HG03103 (cell line): ENCODE data around the gene SLC16A7.
A peak's percentile ranks its signal among the peaks of the same experiment; 100 is the strongest.
"Not testable (repeated sequence)": the region's sequence is repeated elsewhere in the genome, so short reads cannot be mapped to it uniquely, and the experiment has no call there.

Experiments
- ATAC-seq: cut with Tn5 transposase; IDR thresholded peaks from one replicate; pipeline ENCODE4 v1.9.1; 2021; ENCODE audit warnings: low read depth; ENCODE audit not compliant: unreplicated experiment

SLC16A7 gene

DNA sequence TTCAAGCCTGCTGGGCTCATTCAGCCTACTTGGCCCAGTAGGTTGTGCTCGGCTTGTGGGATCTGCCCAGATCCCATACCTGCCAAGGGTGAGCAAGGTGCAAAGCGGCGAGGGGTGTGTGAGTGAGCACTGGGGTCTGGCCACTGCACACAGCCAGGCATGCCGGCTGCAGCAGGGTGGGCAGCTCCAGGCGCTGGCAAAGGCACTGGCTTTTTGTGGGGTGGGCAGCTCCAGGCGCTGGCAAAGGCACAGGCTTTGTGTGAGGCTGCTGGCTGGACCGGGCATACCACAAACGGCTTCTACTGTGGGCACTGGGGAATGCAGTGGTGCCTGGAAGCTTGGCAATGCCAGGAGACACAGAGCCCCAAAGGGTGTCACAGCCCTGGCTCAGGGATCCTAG lies 137.4 kb downstream of the SLC16A7 start:
- no peak for ATAC-seq

DNA sequence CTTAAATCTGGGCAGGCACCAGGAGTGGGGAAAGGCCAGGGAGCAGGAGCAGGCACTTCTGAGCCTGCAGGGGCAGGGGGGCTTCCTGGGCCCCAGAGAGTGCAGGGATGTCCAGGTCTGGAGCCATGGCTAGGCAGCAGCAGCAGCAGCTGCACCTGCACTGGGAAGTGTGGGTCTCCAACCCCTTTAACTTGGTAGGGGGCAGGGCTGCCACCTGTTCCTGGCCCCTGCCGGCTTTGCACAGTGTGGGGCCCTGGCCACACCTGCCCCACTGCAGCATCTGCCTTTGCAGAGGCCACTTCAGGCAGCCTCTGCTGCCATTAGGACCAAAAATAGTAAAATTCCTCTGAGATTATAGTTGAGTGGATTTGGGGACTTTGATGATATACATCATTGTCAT lies 138.5 kb downstream of the SLC16A7 start:
- no peak for ATAC-seq

DNA sequence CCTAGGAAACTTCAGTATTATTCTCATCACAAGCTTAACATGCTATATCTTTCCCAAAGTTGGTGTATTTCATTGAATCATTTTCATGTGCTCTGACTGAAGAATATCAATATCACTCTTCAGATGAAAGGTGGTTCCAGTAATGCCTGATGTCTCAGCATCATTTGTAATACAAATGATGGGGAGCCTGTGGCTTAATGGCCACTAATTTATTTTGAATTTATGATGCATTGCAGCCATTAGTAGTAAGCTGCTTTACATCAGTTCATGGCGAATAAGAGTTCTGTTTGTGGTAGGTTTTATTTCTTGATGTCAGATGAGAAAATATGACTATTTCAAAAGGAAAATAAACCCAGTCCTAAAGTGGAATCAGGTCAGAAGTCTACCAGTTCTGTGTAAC lies 139.4 kb downstream of the SLC16A7 start:
- no peak for ATAC-seq

DNA sequence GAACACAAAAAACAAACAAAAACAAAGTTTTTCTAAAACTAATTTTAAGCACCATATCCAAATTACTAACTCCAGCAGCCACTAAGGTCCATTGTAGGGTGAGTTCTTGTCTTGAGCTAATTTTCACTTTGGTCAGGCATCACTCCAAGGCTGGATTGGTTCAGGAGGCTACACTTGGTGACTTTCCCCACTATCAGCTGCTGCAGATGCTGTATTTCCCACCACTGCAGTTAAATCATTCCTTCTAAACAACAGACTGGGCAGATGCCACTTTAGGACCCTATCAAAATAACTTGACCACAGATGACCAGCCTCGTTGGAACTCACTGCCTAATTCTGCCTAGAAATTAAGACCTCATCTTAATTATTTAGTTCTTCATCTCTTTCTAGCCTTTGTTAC lies 140.5 kb downstream of the SLC16A7 start:
- ATAC-seq, result no peak

DNA sequence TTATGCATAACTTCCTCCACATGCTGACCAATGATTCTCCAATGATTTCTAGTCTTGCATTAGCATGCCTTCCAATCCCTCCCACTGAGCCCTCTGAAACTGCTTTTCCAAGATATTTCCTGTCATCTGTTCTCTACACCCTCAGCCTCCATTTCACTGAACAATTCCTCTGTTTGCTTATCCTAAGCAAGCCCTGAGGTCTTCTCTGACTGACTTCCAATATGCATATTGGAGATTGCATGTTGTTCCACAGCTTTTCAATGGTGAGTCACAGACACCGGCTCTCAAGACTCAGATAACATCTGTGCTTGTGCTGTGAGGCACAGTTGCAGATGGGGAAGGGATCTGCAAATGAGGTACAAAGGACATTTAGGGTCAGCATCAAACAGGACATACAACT lies 141.0 kb downstream of the SLC16A7 start:
- ATAC-seq, result no peak

DNA sequence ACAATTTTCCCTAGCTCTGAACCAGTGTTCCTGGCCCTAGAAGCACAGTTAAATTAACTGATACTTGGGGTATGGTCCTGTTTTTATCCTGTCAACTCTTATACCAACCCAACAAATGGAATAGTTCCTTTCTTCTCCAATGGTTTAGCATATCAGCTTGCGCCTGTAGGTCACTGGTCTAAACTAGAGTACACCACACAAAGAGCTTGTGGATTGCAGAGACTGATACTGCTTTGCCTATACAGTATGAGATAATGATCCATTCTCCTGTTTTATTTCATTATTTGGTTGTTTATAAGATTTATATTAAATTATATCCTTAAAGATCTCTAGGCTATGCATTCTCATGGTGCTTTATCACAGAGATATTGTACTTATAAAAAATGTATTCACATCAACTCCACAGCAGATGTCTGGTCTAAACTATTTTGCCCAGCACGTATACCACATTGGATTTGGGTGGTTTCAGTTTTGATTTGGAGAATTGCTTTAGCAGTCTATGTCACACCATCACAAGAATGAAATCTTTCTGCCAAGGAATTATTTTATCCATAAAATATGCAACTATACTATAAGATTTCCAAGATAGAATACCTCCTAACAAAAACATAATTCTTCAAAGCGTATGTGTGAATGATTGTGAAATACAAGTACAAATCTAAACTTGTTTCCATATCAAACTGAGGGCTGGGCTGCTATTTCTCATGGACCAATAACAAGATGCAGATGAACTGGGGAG lies 142.1 kb downstream of the SLC16A7 start:
- no peak for ATAC-seq

DNA sequence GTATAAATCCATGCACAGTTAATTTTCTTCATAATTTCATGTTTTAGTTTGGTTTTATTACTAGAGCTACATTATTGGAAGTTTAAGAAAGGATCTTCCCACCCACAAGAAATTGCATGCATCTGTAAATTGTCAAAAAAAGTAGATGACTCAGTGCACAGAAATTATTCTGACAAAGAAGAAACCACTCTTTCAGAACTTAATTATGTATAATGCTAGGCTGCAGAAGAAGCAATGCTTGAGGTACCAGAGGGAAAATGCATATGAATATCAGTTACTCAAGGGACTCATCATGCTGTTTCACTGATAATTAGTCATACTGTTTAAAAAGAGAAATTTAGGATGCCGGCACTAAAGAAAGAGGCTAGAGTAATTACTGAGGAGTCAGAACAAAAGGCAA lies 147.0 kb downstream of the SLC16A7 start:
- ATAC-seq, result no peak

DNA sequence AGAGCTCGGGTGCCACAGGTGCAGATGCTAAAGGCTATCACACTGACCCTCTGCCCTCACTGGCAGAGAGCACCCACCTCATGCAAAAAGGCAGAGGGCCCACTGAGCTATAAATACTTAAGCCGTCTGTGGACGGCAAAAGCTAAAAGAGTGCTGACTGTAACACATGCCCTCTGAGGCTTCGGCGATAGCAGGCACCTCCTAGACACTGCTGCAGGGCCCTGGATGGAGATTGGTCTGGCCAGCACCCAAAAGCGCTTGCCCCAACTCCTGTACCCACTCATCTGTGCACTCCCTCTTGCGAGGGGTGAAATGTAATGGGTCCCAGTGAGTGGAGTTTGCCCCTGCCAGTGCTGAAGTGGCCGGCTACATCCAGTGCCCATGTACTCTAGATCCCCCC lies 148.7 kb downstream of the SLC16A7 start:
- no peak for ATAC-seq

DNA sequence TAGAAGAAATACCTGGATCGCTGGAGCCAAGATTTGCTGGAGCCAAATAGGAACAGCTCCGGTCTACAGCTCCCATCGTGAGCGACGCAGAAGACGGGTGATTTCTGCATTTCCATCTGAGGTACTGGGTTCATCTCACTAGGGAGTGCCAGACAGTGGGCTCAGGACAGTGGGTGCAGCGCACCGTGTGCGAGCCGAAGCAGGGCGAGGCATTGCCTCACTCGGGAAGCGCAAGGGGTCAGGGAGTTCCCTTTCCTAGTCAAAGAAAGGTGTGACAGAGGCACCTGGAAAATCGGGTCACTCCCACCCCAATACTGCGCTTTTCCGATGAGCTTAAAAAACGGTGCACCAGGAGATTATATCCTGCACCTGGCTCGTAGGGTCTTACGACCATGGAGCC lies 155.3 kb downstream of the SLC16A7 start:
- not testable (repeated sequence) for ATAC-seq

DNA sequence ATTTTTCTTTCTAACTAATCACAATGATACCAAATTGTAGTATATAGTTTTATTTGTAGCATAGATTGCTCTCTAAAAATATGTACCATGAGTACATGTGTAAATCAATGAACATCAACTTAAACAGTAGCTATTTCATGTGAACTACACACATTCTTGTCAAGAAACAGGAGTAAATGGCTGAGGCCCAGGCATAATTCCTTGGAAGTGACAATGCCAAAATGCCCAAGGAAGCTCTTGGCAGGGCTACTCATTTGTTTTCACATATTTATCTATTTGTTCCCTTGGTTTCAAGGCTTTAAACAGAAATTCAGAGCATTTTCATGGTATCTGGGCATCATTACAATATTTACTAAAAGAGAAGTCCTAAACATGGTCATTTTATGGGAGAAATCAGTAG lies 165.7 kb downstream of the SLC16A7 start:
- ATAC-seq, result no peak

DNA sequence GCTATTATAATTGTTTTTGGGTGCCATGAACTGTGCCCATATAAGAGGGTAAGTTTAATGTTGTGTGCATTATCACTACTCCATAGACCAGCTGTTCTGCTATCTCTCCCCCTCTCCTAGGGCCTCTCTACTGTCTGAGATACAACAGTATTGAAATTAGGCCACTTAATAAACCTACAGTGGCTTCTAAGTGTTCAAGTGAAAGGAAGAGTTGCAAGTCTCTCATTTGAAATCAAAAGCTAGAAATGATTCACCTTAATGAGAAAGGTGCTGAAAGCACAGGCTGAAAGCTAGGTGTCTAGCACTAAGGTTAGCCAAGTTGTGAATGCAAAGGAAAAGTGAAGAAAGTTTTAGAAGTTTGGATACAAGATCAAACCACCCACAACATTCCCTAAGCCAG lies 168.0 kb downstream of the SLC16A7 start:
- ATAC-seq, result no peak

DNA sequence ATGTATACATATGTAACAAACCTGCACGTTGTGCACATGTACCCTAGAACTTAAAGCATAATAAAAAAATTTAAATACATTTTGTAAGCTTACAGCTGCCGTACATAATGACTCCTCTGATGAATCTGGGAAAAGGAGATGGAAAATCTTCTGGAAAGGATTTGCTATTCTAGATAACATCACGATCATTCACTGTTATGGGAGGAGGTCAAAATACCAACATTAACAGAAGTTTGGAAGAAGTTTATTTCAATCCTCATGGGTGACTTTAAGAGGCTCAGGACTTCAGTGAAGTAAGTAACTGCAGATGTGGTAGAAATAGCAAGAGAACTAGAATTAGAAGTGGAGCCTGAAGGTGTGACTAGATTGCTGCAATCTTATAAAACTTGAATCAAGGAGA lies 172.2 kb downstream of the SLC16A7 start:
- no peak for ATAC-seq

DNA sequence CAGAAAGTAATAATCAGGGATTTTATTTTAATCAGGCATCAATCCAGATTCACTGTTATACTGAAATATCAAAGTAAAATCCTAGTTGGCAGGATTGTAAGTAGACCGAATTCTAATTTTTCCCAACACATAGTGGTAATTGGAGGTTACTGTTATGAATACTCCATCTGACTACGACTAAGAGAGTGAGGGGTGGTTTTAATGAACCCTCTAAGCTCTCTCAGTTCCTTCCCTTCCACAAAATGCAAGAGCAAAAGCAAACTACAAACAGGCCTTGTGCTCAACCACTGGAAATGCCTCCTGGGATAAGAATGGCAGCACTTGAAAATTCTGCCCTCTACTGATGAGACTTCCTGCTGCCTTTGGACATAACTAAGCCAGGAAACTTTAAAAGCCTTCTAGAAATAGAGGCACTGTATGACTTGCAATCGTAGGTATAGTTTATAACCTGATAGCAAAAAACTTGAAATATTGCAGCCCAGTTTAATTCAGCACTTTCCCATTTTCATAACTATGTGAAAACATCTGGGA lies 184.8 kb downstream of the SLC16A7 start:
- ATAC-seq, result no peak

DNA sequence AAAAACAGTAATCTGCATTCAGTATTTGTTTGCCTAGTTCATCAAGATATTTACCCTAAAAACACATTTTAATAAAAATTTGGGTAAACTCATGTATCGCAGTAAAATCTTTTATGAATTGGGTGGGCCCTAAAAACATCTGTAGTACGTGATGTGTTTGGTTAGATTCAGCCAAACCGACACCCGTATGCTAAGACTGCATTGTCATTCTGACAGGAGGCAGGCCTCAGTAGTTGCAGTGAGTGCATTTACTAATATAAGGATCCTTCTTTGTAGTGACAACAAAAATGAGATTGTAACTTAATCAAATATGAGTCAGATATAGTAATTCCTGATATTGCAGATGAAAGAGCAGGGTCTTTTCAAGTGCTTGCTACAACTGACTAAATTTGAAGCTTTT lies 191.8 kb downstream of the SLC16A7 start:
- no peak for ATAC-seq

DNA sequence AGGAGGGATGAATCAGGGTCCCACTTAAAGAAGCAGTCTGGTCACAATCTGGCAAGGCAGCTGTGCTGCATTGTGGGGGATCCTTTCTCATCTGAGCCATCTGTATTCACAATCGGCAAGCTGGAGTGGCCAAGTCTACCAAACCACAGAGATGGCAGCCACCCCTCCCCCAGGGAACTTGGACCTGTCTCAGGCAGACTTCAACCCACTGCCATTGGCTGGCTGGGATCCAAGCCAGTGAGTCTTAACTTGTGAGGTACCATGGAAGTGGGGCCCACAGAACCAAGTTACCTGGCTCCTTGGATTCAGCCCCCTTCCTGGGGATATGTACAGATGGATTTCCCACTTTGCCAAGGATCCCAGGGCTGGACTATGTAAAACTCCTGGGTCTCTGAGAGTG lies 196.8 kb downstream of the SLC16A7 start:
- no peak for ATAC-seq

DNA sequence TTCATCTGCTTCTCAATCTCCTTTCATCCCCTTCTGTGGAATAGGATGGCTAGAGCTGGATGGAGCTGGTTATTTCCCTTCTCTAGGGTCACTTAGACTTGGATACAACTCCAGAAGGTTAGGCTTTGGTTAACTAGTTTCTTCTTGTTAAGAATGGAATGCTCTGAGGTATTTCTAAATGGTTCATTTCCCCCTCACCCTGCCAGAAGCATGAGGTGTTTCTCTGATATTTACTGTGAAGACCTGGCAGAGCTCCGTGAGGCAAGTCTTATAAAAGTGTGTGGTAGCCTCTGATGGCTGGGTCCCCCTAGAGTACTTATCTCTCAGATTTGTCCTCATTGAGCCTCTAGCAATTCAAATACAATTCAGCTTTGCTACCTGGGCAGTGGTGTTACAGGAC lies 207.9 kb downstream of the SLC16A7 start:
- ATAC-seq, result no peak

DNA sequence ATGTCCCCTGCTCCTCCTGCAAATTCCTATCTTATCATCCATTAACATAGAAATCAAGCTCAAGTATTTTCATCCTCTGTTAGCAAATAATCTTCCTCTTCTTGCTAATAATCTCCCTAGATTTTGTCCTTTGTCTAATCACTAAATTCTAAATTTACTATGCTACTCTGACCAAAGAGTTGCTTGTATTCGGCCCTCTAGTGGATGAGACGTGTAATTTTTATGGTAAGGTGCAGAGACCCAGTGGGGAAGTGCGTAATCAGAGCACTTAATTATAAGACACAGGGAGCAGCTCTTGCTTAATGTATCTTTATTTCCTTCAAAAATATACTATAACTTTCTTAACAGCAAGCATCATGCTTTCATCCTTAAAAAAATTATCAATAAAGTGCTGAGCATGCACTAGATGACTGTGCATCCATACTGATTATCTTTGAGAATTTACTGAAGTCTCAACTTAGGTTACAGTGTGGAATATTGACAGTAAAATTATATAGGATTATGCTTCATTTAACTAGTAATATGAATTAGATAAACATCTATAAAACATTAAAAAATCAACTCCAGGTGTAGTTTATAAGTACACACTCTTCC lies 212.6 kb downstream of the SLC16A7 start:
- peak; percentile 90 for ATAC-seq

DNA sequence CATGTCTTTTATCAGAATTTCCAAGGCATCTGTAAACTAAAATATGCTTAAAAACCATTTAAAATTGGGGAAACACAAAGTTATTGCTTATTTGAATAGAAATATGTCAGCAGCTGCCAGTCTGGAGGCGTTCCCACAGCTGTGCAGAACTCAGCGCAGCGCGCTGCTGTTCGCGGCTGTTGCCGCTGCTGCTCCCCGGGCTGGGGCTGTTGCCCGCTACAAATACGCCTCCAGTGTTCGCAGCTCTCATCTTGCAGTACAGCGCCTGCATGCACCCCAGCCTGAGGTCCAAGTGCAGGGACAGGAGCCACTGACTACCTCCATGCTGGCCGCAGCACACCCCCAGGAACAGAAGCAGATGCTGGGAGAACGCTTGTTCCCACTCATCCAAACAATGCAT lies 216.2 kb downstream of the SLC16A7 start:
- ATAC-seq, result no peak

DNA sequence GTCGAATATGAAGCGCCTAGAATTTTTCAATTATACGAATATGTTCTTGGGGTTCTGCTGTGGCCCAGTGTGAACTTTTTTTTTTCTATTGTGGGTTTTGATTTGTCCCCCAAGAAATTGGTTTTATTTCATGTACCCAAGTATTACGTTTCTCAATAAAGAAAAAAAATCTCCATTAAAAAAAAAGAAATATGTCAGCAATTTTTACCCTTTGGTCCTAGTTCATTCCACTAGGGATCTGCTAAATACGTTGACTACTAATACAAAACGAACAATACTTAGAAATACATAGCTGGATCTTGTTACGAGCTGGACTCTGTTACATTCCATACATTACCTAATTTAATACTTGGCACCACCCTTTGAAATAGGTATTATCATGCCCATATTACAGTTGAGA lies 216.9 kb downstream of the SLC16A7 start:
- no peak for ATAC-seq

DNA sequence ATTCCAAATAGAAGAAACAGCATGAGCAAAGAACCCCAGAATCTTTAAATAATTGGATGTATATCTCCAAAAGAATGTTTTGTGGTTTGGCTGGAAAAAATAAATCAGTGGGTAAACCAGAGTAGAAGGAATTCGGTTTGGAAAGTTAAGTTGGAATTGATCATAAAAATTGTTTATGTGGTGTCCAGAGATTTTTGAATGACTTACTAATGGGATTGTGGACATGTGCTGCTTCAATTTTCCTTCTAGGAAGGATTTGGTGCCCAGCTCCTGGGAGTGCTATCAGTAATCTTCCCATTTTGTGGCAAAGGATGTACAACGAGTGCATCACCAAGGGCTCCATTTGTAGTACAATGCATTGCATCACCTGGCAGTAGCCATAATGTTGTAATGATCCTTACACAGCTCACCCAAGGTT lies 224.8 kb downstream of the SLC16A7 start:
- no peak for ATAC-seq

DNA sequence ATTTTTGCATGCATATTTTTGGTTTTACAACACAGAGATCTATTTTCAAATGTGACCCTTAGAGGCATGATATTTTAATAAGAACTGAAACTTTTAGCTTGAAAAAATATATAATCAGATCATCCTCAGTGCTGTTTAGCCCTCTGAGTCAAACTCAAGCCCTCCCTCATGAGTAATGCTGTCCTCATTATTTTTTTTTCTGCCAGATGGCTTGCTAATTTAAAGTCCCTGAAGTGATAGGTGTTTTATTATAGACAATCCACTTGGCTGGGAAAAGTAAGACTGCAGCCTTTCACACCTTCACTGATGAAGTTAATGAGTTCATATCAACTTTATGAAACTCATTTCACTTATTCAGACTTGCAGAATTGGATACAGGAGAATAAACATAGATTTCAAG lies 227.7 kb downstream of the SLC16A7 start:
- ATAC-seq, result no peak

DNA sequence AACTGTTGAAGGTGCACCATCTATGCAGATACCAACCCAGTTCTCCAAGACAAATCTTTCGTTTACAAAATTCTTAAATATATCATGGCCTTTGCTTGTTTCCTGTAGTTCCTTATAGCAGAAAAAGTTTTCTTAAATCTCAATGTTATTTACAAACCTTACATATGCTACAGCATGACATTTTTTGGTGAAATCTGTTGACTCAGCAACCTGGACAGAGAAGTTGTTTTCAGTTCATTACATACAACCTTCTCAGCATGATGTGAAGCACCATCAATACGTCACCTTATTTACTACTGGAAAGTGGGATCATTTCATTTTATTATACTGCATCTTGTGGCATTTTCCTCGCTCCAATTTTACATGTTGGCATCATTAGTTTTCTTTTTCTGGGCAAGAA lies 231.9 kb downstream of the SLC16A7 start:
- ATAC-seq, result no peak
